ENCODE results near the gene MAP2K5.

Gene MAP2K5

DNA sequence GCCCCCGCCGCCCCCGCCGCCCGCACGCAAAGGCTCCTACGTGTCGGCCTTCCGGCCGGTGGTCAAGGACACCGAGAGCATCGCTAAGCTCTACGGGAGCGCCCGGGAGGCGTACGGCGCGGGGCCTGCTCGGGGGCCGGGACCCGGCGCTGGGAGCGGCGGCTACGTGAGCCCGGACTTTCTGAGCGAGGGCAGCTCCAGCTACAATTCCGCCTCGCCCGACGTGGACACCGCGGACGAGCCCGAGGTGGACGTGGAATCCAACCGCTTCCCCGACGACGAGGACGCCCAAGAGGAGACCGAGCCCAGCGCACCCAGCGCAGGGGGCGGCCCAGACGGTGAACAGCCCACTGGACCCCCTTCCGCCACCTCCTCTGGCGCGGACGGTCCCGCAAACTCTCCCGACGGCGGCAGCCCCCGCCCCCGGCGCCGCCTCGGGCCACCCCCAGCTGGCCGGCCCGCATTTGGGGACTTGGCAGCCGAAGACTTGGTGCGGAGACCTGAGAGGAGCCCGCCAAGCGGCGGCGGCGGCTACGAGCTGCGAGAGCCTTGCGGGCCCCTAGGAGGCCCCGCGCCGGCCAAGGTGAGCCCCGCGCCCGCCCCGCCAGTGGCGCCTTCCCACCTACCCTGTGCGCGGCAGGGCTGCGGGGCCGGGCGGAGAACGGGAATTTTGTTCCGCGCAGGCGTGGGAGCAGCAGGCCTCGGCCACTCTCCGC is 285.2 kb downstream of the MAP2K5 start:
- H3K27ac ChIP-seq (ENCODE audit: low read length): no peak overlapping the region
- H2AFZ ChIP-seq (ENCODE audit: low read depth, low read length): no peak overlapping the region
- no peak overlapping the region for H3K4me2 ChIP-seq (ENCODE audit: low read length)
- H3K27me3 ChIP-seq (ENCODE audit: low read depth, low read length): peaks cover 7% of the 10 kb centered on the region
- H3K36me3 ChIP-seq (replicated peaks; ENCODE audit: low read depth, low read length): no peaks in the 10 kb centered on the region
- no peaks in the 10 kb centered on the region for H3K79me2 ChIP-seq (ENCODE audit: low read length)
- TF ChIP-seq, protein P1, sequence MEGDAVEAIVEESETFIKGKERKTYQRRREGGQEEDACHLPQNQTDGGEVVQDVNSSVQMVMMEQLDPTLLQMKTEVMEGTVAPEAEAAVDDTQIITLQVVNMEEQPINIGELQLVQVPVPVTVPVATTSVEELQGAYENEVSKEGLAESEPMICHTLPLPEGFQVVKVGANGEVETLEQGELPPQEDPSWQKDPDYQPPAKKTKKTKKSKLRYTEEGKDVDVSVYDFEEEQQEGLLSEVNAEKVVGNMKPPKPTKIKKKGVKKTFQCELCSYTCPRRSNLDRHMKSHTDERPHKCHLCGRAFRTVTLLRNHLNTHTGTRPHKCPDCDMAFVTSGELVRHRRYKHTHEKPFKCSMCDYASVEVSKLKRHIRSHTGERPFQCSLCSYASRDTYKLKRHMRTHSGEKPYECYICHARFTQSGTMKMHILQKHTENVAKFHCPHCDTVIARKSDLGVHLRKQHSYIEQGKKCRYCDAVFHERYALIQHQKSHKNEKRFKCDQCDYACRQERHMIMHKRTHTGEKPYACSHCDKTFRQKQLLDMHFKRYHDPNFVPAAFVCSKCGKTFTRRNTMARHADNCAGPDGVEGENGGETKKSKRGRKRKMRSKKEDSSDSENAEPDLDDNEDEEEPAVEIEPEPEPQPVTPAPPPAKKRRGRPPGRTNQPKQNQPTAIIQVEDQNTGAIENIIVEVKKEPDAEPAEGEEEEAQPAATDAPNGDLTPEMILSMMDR (IDR thresholded peaks at IDR 0.05; ENCODE audit: low read depth, low read length): no peak
- TF ChIP-seq EZH2phosphoT487 (IDR thresholded peaks at IDR 0.05; ENCODE audit: low read depth): no peak
- H3K4me1 ChIP-seq (ENCODE audit: low read length): no peaks in the 10 kb centered on the region
- H3K9me3 ChIP-seq (ENCODE audit: insufficient read depth, low read length): no peaks in the 10 kb centered on the region
- no peak overlapping the region for H3K9ac ChIP-seq (ENCODE audit: low read length)
- H3K4me3 ChIP-seq (ENCODE audit: low read length): no peak overlapping the region
- no peaks in the 10 kb centered on the region for H4K20me1 ChIP-seq (ENCODE audit: insufficient read depth, low read length)

DNA sequence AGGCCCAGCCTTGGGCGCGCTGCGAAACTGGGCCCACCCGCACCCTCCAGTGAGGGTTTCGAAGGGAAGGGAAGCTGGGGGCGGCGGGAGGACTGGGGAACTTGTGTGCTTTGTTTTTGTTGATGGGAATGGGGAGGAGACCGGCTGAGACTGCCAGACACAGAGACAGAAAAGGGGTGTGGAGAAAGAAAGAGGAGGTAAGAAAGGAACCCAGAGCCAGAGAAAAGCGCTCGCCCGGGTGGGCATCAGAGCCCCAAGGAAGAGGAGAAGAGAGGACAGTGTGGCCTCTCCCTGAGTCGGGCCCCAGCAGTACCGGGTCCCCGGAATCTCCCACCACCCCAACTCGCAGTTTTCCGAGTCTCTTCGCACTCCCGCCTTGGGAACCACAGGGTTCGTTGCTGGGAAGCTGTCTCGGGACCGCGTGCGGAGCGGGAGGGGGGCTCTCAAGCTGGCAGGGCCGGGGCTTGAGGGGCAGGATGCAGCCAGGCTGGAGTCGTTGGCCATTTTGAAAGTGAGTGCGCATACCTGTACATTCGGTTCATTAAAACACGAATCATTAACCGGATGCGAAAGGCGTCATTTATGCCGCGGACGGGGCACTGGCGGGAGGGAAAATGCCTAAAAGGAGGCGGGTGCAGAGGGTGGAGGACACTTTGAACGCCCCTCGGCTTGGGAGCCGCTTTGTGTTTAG is 285.9 kb downstream of the MAP2K5 start:
- H3K4me2 ChIP-seq (ENCODE audit: low read length): no peak overlapping the region
- peaks cover 14% of the 10 kb centered on the region for H3K27me3 ChIP-seq (ENCODE audit: low read depth, low read length)
- no peaks in the 10 kb centered on the region for H3K79me2 ChIP-seq (ENCODE audit: low read length)
- no peaks in the 10 kb centered on the region for H4K20me1 ChIP-seq (ENCODE audit: insufficient read depth, low read length)
- H3K4me1 ChIP-seq (ENCODE audit: low read length): peaks cover 2% of the 10 kb centered on the region; the same call in 1 of the 2 replicates
- H3K4me3 ChIP-seq (ENCODE audit: low read length): no peak overlapping the region
- no peak overlapping the region for H3K27ac ChIP-seq (ENCODE audit: low read length)
- H3K36me3 ChIP-seq (replicated peaks; ENCODE audit: low read depth, low read length): no peaks in the 10 kb centered on the region
- TF ChIP-seq EZH2phosphoT487 (IDR thresholded peaks at IDR 0.05; ENCODE audit: low read depth): no peak
- H3K9ac ChIP-seq (ENCODE audit: low read length): no peak overlapping the region
- H3K9me3 ChIP-seq (ENCODE audit: insufficient read depth, low read length): no peaks in the 10 kb centered on the region
- no peak overlapping the region for H2AFZ ChIP-seq (ENCODE audit: low read depth, low read length)

DNA sequence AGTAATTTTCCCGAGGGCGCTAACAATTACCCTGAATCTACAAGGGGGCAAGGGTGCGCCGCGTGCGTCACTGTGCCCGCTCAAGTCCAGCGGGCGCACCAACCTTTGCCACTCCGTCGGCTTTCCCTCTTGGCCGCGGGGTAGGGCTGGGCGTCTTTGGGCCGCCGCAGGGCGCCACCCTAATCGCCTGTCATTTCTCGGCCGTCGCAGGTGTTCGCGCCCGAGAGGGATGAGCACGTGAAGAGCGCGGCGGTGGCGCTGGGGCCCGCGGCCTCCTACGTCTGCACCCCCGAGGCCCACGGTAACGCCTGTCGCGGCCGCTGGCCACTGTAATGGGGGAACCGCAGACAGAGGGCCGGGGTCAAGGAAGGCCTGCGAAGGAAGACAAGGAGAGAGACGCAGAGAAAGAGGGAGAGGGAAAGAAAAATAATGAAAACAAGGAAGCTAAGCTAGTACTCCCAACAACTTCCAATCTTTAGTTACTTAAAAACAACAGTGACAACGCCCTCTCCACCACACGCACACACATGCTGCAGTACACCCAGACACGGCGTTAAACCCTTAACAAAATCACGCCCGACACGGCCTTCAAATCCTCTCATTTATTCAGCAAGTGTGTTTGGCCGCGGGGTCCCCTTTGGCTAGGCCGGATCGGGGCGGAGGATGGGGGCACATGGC is 286.6 kb downstream of the MAP2K5 start:
- Histone ChIP-seq H3K9ac (ENCODE audit: low read length) (no peak overlapping the region), H2AFZ (ENCODE audit: low read depth, low read length) (no peak overlapping the region), H3K4me3 (ENCODE audit: low read length) (no peak overlapping the region), H3K4me1 (ENCODE audit: low read length) (peaks cover 3% of the 10 kb centered on the region; the same call in 1 of the 2 replicates), H3K27ac (ENCODE audit: low read length) (no peak overlapping the region), H3K79me2 (ENCODE audit: low read length) (no peaks in the 10 kb centered on the region), H3K9me3 (ENCODE audit: insufficient read depth, low read length) (no peaks in the 10 kb centered on the region), H4K20me1 (ENCODE audit: insufficient read depth, low read length) (no peaks in the 10 kb centered on the region), H3K4me2 (ENCODE audit: low read length) (no peak overlapping the region), H3K27me3 (ENCODE audit: low read depth, low read length) (peaks cover 20% of the 10 kb centered on the region), H3K36me3 (replicated peaks; ENCODE audit: low read depth, low read length) (no peaks in the 10 kb centered on the region)
- no peak for TF ChIP-seq EZH2phosphoT487 (IDR thresholded peaks at IDR 0.05; ENCODE audit: low read depth)
- TF ChIP-seq, protein P1 (IDR thresholded peaks at IDR 0.05; ENCODE audit: low read depth, low read length): no peak

DNA sequence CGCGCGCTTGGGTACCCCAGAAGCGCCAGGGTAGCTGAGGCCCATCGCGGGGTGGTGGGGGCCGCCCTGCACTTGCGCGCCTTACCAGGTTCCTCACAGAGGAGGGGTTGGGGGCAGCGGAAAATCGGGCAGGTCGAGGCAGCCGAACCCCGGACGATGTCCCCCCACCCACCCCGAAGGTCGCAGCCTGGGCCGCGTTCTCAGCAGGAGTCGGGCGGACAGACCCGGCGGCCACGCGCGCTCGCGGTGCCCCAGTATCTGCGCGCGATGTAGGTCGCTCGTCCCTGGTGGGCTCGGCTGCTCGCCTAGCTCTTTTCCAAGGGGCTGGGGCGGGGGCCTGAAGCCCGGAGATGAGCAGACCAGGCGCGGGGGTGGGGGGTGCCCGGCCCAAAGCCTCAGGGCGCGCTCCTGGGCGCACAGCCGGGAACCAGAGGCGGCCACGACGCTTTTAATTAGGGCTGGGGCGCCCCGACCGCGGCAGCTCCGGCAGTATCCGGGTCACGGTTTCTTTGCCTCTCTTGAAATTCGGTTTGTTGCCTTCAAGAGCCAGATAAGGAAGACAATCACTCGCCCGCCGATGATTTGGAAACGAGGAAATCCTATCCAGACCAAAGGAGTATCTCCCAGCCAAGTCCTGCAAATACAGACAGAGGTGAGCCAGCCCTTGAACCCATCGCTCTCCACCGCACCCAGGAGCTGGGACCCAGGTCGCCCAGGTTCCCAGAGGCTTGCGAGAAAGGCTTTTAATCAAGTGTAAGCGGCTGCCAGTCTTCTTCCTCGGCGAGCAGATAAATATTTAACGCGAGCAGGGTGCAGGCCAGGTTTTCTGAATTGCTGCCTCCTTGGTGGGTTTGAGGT is 287.4 kb downstream of the MAP2K5 start:
- H3K27me3 ChIP-seq (ENCODE audit: low read depth, low read length): peaks cover 22% of the 10 kb centered on the region

More for the DNA sequence above, 287.4 kb downstream of the MAP2K5 start:
- H3K4me1 ChIP-seq (ENCODE audit: low read length): peaks cover 5% of the 10 kb centered on the region
- no peak overlapping the region for H2AFZ ChIP-seq (ENCODE audit: low read depth, low read length)
- no peak overlapping the region for H3K27ac ChIP-seq (ENCODE audit: low read length)
- no peak for TF ChIP-seq EZH2phosphoT487 (IDR thresholded peaks at IDR 0.05; ENCODE audit: low read depth)
- TF ChIP-seq, protein P1 (IDR thresholded peaks at IDR 0.05; ENCODE audit: low read depth, low read length): no peak
- no peaks in the 10 kb centered on the region for H3K79me2 ChIP-seq (ENCODE audit: low read length)
- no peak overlapping the region for H3K9ac ChIP-seq (ENCODE audit: low read length)
- H3K36me3 ChIP-seq (replicated peaks; ENCODE audit: low read depth, low read length): no peaks in the 10 kb centered on the region
- no peak overlapping the region for H3K4me3 ChIP-seq (ENCODE audit: low read length)
- no peaks in the 10 kb centered on the region for H4K20me1 ChIP-seq (ENCODE audit: insufficient read depth, low read length)
- no peaks in the 10 kb centered on the region for H3K9me3 ChIP-seq (ENCODE audit: insufficient read depth, low read length)
- H3K4me2 ChIP-seq (ENCODE audit: low read length): no peak overlapping the region

All from OCI-LY3 (cell line).